Nephron progenitor cell (in vitro differentiated cells): Measurements from ENCODE around the gene PDZD8.
"Not testable (repeated sequence)": the region's sequence is repeated elsewhere in the genome, so short reads cannot be mapped to it uniquely, and the experiment has no call there.

ENCODE experiments used
- DNase-seq: peaks from one replicate; pipeline ENCODE4 v3.0.0; 2021
- H3K27ac Mint-ChIP-seq: 2 replicates; pipeline ENCODE4 v1.8.0; 2021; ENCODE audit warnings: mild to moderate bottlenecking, moderate library complexity, mixed read lengths
- H3K27me3 Mint-ChIP-seq: 2 replicates; pipeline ENCODE4 v1.8.0; 2021; ENCODE audit warnings: mild to moderate bottlenecking, low read depth, mixed read lengths; ENCODE audit not compliant: poor library complexity
- H3K36me3 Mint-ChIP-seq: 2 replicates; pipeline ENCODE4 v1.8.0; 2021; ENCODE audit warnings: low read depth, mixed read lengths
- H3K4me1 Mint-ChIP-seq: 2 replicates; pipeline ENCODE4 v1.8.0; 2021; ENCODE audit warnings: mixed read lengths
- H3K4me3 Mint-ChIP-seq: 2 replicates; pipeline ENCODE4 v1.8.0; 2021; ENCODE audit warnings: mild to moderate bottlenecking, moderate library complexity, mixed read lengths
- H3K9me3 Mint-ChIP-seq: 2 replicates; pipeline ENCODE4 v1.8.0; 2021; ENCODE audit warnings: mild to moderate bottlenecking, moderate library complexity, mixed read lengths
- CTCF ChIP-seq: fragments of 200-600 bp; sonication (generic); IDR thresholded peaks from 2 replicates; pipeline ENCODE4 v1.5.0; 2021; ENCODE audit warnings: antibody characterized with exemption

The PDZD8 gene

GRCh38 chr10:117313641-117314040 lies 61.6 kb downstream of the PDZD8 start:
- no peak overlapping the region for H3K4me3 Mint-ChIP-seq
- H3K27ac Mint-ChIP-seq = no peak overlapping the region
- no peak for TF ChIP-seq CTCF
- peaks cover 5% of the 10 kb centered on the region for H3K4me1 Mint-ChIP-seq
- no peak for DNase-seq
- peaks cover 17% of the 10 kb centered on the region for H3K36me3 Mint-ChIP-seq
- no peaks in the 10 kb centered on the region for H3K27me3 Mint-ChIP-seq
- no peaks in the 10 kb centered on the region for H3K9me3 Mint-ChIP-seq

- Mint-ChIP-seq H3K9me3 (no peaks in the 10 kb centered on the region), H3K4me1 (peaks cover 5% of the 10 kb centered on the region), H3K27ac (no peak overlapping the region), H3K4me3 (no peak overlapping the region), H3K27me3 (no peaks in the 10 kb centered on the region), H3K36me3 (peaks cover 17% of the 10 kb centered on the region)
- no peak for DNase-seq
- no peak for TF ChIP-seq CTCF
Observed at GRCh38 chr10:117312430-117312829, 62.8 kb downstream of the PDZD8 start.

GRCh38 chr10:117311261-117311660 lies 64.0 kb downstream of the PDZD8 start:
- H3K36me3 Mint-ChIP-seq = peaks cover 18% of the 10 kb centered on the region
- DNase-seq = no peak
- no peak for TF ChIP-seq CTCF
- H3K4me1 Mint-ChIP-seq = peaks cover 5% of the 10 kb centered on the region
- H3K27ac Mint-ChIP-seq = no peak overlapping the region
- H3K27me3 Mint-ChIP-seq = no peaks in the 10 kb centered on the region
- H3K4me3 Mint-ChIP-seq = no peak overlapping the region
- no peaks in the 10 kb centered on the region for H3K9me3 Mint-ChIP-seq

- H3K36me3 Mint-ChIP-seq = peaks cover 47% of the 10 kb centered on the region
- peaks cover 31% of the 10 kb centered on the region for H3K9me3 Mint-ChIP-seq
- no peak for DNase-seq
- H3K27me3 Mint-ChIP-seq = no peaks in the 10 kb centered on the region
- no peak for TF ChIP-seq CTCF
- H3K27ac Mint-ChIP-seq = no peak overlapping the region
- H3K4me1 Mint-ChIP-seq = peaks cover 5% of the 10 kb centered on the region
- H3K4me3 Mint-ChIP-seq = no peak overlapping the region
Observed at GRCh38 chr10:117306674-117307073, 68.6 kb downstream of the PDZD8 start.

- H3K4me1 Mint-ChIP-seq, H3K27me3 Mint-ChIP-seq, H3K4me3 Mint-ChIP-seq, H3K27ac Mint-ChIP-seq, DNase-seq: not testable (repeated sequence)
- peaks cover 72% of the 10 kb centered on the region for H3K36me3 Mint-ChIP-seq
- H3K9me3 Mint-ChIP-seq = peaks cover 43% of the 10 kb centered on the region
Observed at GRCh38 chr10:117303451-117303850, 71.8 kb downstream of the PDZD8 start.

GRCh38 chr10:117300671-117301070 lies 74.6 kb downstream of the PDZD8 start:
- no peaks in the 10 kb centered on the region for H3K4me1 Mint-ChIP-seq
- H3K9me3 Mint-ChIP-seq = peaks cover 43% of the 10 kb centered on the region
- TF ChIP-seq CTCF = no peak
- no peak overlapping the region for H3K27ac Mint-ChIP-seq
- H3K27me3 Mint-ChIP-seq = no peaks in the 10 kb centered on the region
- no peak for DNase-seq
- H3K36me3 Mint-ChIP-seq = peaks cover 66% of the 10 kb centered on the region
- no peak overlapping the region for H3K4me3 Mint-ChIP-seq
